ENCODE measurements around the gene NMS.

Gene NMS

GRCh38 chr2:100518801-100519200 is 48.5 kb downstream of the NMS start:
- TF ChIP-seq CTCF (IDR thresholded peaks at IDR 0.05; ENCODE audit: extremely low read depth, missing control alignments), result no peak
- DNase-seq (ENCODE audit: low spot score), result no peak

GRCh38 chr2:100520224-100520623 is 49.9 kb downstream of the NMS start:
- no peak for TF ChIP-seq CTCF (IDR thresholded peaks at IDR 0.05; ENCODE audit: extremely low read depth, missing control alignments)
- no peak for DNase-seq (ENCODE audit: low spot score)

DNA sequence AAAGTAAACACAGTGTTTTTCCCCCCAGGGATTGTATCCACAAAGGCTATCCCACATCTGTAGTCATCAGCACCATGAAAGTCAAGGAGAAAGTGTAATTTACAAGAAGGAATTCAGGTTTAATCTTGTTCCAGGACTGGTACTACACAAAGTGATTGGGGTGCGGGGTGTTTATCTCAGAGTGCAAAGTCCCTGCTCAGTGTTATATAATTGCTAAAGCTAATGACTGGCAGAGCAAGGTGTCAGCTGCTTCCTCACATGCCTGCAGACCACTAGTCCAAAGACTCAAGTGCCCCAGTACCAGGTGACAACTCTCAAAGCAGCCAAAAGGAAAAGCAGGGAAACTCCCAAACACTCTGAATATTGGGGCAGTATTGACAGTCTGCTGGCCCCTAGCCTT is 52.1 kb downstream of the NMS start:
- DNase-seq (ENCODE audit: low spot score), result no peak
- TF ChIP-seq CTCF (IDR thresholded peaks at IDR 0.05; ENCODE audit: extremely low read depth, missing control alignments), result no peak

DNA sequence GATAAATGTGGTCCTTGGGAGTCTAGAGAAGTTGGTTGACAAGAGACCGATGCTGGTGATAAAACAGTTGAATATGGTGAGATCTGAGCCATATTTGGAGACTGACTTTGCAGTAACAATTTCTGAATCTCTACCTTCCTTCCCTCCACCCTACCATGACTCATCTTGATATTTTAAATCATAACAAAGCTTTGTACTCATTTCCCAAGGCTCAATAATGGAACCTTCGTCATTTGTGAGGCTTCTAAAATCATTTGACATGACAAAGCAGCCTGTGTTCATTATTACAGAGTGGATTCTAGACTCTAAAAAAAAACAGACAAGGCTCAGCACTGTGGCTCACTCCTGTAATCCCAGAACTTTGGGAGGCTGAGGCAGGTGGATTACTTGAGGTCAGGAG is 54.0 kb downstream of the NMS start:
- TF ChIP-seq CTCF (IDR thresholded peaks at IDR 0.05; ENCODE audit: extremely low read depth, missing control alignments), result no peak
- DNase-seq (ENCODE audit: low spot score), result no peak

GRCh38 chr2:100526868-100527267 is 56.6 kb downstream of the NMS start:
- TF ChIP-seq CTCF (IDR thresholded peaks at IDR 0.05; ENCODE audit: extremely low read depth, missing control alignments), result no peak
- no peak for DNase-seq (ENCODE audit: low spot score)

- no peak for DNase-seq (ENCODE audit: low spot score)
- TF ChIP-seq CTCF (IDR thresholded peaks at IDR 0.05; ENCODE audit: extremely low read depth, missing control alignments), result no peak
Observed at GRCh38 chr2:100527440-100528015, 57.2 kb downstream of the NMS start.

DNA sequence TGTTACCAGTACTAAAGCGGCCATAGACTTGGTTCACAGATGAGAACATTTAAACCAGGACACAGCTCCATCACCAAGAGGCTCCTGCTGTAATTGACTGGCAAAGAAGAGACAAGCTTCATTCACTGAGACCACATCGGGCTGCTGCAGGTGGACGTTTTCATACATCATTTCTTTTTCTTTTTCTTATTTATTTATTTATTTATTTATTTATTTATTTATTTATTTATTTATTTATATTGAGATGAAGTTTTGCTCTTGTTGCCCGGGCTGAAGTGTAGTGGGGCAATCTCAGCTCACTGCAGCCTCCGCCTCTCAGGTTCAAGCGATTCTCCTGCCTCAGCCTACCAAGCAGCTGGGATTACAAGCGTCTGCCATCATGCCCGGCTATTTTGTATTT is 58.9 kb downstream of the NMS start:
- TF ChIP-seq CTCF (IDR thresholded peaks at IDR 0.05; ENCODE audit: extremely low read depth, missing control alignments), result no peak
- DNase-seq (ENCODE audit: low spot score), result no peak
